Inflammatory macrophage treated with lipopolysaccharide for 4 hours (primary cell): Measurements from ENCODE around the gene HDGF.

Experiments used
- DNase-seq: peaks from one replicate; pipeline ENCODE4 v3.0.0-alpha.2; 2020

Gene HDGF

DNA sequence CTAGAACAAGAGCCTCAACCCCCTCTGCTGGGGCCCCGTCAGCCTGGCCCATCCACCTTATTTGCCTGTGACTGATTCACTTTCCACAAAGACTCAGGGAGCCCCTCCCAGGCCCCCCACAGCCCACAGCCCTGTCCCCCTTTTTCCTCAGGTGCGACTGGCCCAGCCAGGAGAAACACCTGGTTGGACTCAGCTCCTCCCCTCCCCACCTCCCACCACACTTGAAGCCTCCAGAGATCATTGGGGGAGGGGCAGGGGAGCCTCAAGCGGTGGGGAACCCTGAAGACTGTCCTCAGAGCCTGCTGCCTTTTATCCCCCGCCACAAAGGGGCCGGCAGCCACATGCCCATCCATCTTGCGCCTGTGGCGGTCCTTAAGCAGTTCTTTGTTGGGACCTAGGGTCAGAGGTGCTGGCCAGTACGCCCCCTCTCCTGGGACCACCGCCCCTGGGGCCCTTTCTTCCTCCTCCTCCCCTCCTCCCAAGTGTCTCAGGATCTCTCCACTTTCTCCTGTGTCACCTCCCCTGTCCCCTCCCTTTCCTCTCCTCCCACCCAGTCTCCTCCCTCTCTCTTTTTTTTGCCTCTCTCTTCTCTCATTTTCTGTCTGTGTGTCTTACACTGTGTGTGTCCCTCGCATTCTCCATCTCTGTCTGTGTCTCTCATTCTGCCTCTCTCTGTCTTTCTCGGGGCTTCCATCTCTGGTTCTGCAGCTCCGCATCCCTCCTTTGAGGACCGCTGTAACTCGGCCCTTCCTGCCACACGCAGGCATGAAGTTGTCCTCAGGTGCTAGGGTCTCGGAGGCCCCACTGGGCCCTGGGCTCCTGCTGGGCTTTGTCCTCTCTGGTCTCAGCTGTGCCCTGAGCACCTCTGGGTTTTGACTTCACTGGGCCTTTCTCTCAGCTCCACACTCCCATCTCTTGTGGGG lies 58.3 kb downstream of the HDGF start:
- DNase-seq, result no peak

DNA sequence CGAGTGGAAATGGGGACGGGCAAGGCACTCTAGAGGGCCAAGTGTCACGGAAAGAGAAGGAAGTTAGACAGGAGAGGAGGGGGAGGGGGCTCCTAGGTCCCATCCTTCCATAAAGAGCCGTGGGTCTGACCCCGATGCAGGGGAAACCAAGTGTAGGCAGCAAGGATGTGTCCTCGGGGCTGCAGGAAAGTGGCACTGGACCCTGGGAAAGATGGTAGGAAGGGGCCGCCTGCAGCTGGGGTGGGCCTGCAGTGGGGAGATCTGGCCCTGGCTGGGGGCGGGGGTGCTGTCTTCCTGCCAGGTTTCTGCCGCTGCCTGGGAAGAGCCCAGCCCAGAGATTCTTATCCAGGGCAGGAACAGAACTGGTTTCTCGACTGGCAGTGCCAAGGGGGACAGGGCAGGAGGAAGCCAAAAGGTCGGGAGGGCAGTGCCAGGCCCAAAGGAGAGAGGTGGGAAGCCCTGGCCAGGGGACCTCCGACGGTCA lies 59.0 kb downstream of the HDGF start:
- DNase-seq, result no peak
